Measurements from ENCODE around the gene SH3TC1.

The SH3TC1 gene

GRCh38 chr4:8238515-8239053, 39.5 kb downstream of the SH3TC1 start:
- TF ChIP-seq FOXP2 (optimal IDR thresholded peaks at IDR 0.05; ENCODE audit: control extremely low read depth, extremely low read length, insufficient read depth) (no peak), POLR2AphosphoS5 (IDR thresholded peaks at IDR 0.05; ENCODE audit: borderline replicate concordance, low read depth, low read length) (no peak), EZH2 (IDR thresholded peaks at IDR 0.05) (no peak)

GRCh38 chr4:8239226-8239625, 40.1 kb downstream of the SH3TC1 start:
- Histone ChIP-seq H3K4me3 (no peak overlapping the region), H3K27ac (no peak overlapping the region), H3K9me3 (ENCODE audit: low read depth, low read length) (no peaks in the 10 kb centered on the region), H3K9ac (ENCODE audit: insufficient read length) (no peak overlapping the region), H3K36me3 (ENCODE audit: insufficient read depth, low read length) (no peaks in the 10 kb centered on the region)
- DNase-seq (ENCODE audit: low read depth, low spot score): no peak
- TF ChIP-seq FOXP2 (optimal IDR thresholded peaks at IDR 0.05; ENCODE audit: control extremely low read depth, extremely low read length, insufficient read depth) (no peak), POLR2AphosphoS5 (IDR thresholded peaks at IDR 0.05; ENCODE audit: borderline replicate concordance, low read depth, low read length) (no peak), EZH2 (IDR thresholded peaks at IDR 0.05) (no peak)

More at GRCh38 chr4:8238515-8239053, 39.5 kb downstream of the SH3TC1 start:
- Histone ChIP-seq H3K9ac (ENCODE audit: insufficient read length) (no peak overlapping the region), H3K4me3 (no peak overlapping the region), H3K9me3 (ENCODE audit: low read depth, low read length) (no peaks in the 10 kb centered on the region), H3K36me3 (ENCODE audit: insufficient read depth, low read length) (no peaks in the 10 kb centered on the region), H3K27ac (no peak overlapping the region)
- no peak for DNase-seq (ENCODE audit: low read depth, low spot score)

DNA sequence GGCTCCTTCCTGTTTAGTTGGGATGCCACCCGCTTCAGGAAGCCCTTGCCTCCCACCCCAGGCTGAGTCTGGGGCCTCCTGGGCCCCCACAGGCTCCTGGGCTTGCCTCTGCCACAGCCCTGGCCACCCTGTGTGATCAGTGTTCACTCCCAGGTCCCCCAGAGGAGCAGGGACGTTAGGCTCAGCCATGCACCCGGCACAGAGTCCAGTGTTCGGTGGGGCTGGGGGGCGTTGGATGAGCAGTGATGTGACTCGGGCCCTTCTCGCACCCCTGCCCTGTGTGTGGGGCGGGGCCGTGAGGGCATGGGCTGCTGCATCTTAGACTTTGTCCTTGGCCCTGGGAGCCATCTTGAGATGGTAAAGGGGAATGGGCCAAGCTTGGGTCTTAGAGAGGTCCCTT, 40.6 kb downstream of the SH3TC1 start:
- H3K27ac ChIP-seq: no peak overlapping the region
- DNase-seq (ENCODE audit: low read depth, low spot score): no peak
- no peak overlapping the region for H3K9ac ChIP-seq (ENCODE audit: insufficient read length)
- no peaks in the 10 kb centered on the region for H3K9me3 ChIP-seq (ENCODE audit: low read depth, low read length)
- no peaks in the 10 kb centered on the region for H3K36me3 ChIP-seq (ENCODE audit: insufficient read depth, low read length)
- TF ChIP-seq EZH2 (IDR thresholded peaks at IDR 0.05) (no peak), FOXP2 (optimal IDR thresholded peaks at IDR 0.05; ENCODE audit: control extremely low read depth, extremely low read length, insufficient read depth) (no peak), POLR2AphosphoS5 (IDR thresholded peaks at IDR 0.05; ENCODE audit: borderline replicate concordance, low read depth, low read length) (no peak)
- no peak overlapping the region for H3K4me3 ChIP-seq

DNA sequence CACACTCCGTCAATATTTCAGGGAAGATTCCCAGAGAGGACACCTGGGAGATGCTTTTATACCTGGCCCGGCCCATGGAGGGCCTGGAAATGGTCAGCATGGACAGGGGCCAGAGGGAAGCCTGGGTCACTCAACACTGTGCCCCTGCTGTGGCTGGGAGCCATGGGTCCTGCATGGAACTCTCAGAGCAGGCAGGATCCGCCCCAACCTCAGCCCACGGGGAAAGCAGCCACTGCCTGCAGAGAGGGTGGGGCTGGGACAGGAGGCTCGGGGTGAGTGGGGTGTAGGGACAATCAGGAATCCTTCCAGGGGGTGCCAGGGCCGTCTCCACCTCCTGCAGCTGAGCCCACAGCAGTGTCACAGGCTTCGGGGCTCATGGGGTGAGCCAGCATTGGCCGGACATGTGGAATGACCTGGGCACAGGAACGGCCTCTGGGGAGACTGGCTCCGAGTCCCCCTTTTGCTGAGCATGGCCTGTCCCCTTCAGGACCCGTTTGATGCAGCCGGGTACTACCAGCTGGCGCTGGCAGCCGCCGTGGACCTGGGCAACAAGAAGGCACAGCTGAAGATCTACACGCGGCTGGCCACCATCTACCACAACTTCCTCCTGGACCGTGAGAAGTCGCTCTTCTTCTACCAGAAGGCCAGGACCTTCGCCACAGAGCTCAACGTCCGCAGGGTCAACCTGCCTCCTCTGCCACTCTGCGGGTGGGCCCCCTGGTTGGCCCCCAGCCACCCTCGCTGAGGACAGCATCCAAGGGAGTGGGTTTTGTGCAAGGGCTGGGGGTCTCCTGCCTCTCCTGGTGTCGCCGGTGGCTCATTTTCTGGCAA, 41.3 kb downstream of the SH3TC1 start:
- Histone ChIP-seq H3K36me3 (ENCODE audit: insufficient read depth, low read length) (no peaks in the 10 kb centered on the region), H3K27ac (no peak overlapping the region), H3K4me3 (no peak overlapping the region), H3K9ac (ENCODE audit: insufficient read length) (no peak overlapping the region), H3K9me3 (ENCODE audit: low read depth, low read length) (no peaks in the 10 kb centered on the region)
- no peak for DNase-seq (ENCODE audit: low read depth, low spot score)
- TF ChIP-seq POLR2AphosphoS5 (IDR thresholded peaks at IDR 0.05; ENCODE audit: borderline replicate concordance, low read depth, low read length): no peak

DNA sequence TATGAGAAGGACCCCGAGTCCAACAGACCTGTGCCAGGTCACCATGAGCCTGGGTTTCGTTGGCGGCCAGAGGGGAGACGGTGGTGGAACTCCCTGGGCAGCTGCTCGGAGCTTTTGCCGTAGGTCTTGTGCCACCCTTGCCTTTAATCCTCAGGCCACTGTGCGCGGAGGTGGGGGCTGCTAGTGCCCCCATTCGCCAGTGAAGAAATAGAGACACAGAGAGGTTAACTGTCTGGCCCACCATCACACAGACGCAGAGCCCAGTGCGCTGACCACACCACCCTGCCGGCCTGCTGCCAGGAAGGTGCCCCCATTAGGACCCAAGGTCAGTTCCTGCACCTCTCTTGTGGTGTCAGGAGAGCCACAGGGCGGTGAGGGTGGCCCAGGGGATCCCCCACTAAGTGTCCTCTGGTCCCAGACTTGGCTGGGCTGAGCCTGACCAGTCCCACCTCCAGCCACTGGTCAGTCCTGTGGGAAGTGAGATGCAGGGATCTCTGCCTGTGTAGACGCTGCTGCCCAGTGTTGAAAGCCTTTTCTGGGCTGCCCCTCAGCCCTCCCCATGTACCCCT, 42.2 kb downstream of the SH3TC1 start:
- Histone ChIP-seq H3K4me3 (no peak overlapping the region), H3K27ac (no peak overlapping the region), H3K9ac (ENCODE audit: insufficient read length) (no peak overlapping the region), H3K9me3 (ENCODE audit: low read depth, low read length) (no peaks in the 10 kb centered on the region), H3K36me3 (ENCODE audit: insufficient read depth, low read length) (no peaks in the 10 kb centered on the region)
- TF ChIP-seq EZH2 (IDR thresholded peaks at IDR 0.05) (no peak), POLR2AphosphoS5 (IDR thresholded peaks at IDR 0.05; ENCODE audit: borderline replicate concordance, low read depth, low read length) (no peak), FOXP2 (optimal IDR thresholded peaks at IDR 0.05; ENCODE audit: control extremely low read depth, extremely low read length, insufficient read depth) (no peak)
- DNase-seq (ENCODE audit: low read depth, low spot score): no peak

GRCh38 chr4:8241895-8242696, 43.0 kb downstream of the SH3TC1 start:
- no peak for DNase-seq (ENCODE audit: low read depth, low spot score)
- H3K4me3 ChIP-seq: no peak overlapping the region
- H3K36me3 ChIP-seq (ENCODE audit: insufficient read depth, low read length): no peaks in the 10 kb centered on the region
- no peak overlapping the region for H3K9ac ChIP-seq (ENCODE audit: insufficient read length)
- H3K9me3 ChIP-seq (ENCODE audit: low read depth, low read length): no peaks in the 10 kb centered on the region
- TF ChIP-seq POLR2AphosphoS5 (IDR thresholded peaks at IDR 0.05; ENCODE audit: borderline replicate concordance, low read depth, low read length) (no peak), EZH2 (IDR thresholded peaks at IDR 0.05) (no peak), FOXP2 (optimal IDR thresholded peaks at IDR 0.05; ENCODE audit: control extremely low read depth, extremely low read length, insufficient read depth) (no peak)
- H3K27ac ChIP-seq: no peak overlapping the region

DNA sequence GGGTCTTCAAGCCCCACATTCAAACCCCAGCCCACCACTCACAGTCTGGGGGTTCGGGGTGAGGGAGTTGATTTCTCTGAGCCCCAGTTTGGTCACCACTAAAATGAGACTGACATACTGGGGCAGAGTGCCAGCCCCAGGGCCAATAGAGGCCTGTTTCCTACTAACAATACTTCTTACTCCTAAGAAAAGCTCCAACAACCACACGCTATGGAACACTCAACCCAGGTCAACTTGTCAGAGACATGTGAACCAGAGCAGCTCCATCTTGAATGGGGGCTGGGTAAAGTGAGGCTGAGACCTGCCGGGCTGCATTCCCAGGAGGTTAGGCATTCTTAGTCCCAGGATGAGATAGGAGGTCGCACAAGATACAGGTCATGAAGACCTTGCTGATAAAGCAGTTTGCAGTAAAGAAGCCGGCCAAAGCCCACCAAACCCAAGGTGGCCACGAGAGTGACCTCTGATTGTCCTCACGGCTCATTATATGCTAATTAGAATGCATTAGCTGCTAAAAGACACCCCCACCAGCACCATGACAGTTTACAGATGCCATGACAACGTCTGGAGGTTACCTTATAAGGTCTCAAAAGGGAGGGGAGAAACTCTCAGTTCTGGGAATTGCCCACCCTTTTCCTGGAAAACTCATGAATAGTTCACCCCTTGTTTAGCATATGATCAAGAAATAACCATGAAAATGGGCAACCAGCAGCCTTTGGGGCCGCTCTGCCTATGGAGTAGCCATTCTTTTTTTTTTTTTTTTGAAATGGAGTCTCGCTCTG, 43.9 kb downstream of the SH3TC1 start:
- Histone ChIP-seq H3K36me3 (ENCODE audit: insufficient read depth, low read length) (no peaks in the 10 kb centered on the region), H3K9ac (ENCODE audit: insufficient read length) (no peak overlapping the region), H3K27ac (no peak overlapping the region), H3K4me3 (no peak overlapping the region), H3K9me3 (ENCODE audit: low read depth, low read length) (no peaks in the 10 kb centered on the region)
- no peak for TF ChIP-seq FOXP2 (optimal IDR thresholded peaks at IDR 0.05; ENCODE audit: control extremely low read depth, extremely low read length, insufficient read depth)
- TF ChIP-seq POLR2AphosphoS5 (IDR thresholded peaks at IDR 0.05; ENCODE audit: borderline replicate concordance, low read depth, low read length): no peak
- TF ChIP-seq EZH2 (IDR thresholded peaks at IDR 0.05): no peak
- no peak for DNase-seq (ENCODE audit: low read depth, low spot score)
